Spleen (tissue), 7 donors: ENCODE measurements around the gene SEMA4G.

ENCODE experiments used
- CTCF ChIP-seq, 11 experiments: fragments of 200-600 bp in 7 of 11; fragments of 450-650 bp in 4 of 11; sonication (generic) in 4 of 11; IDR thresholded peaks in 8 of 11; conservative IDR thresholded peaks in 3 of 11; 1 replicate in 7 of 11; 2 replicates in 4 of 11; pipeline versions ENCODE4 v1.4.0 to v1.8.0; 2016 to 2021; ENCODE audit warnings: antibody characterized with exemption in 11 of 11, inconsistent platforms in 4 of 11, mild to moderate bottlenecking in 1 of 11
- POLR2A ChIP-seq, 3 donors: fragments of 450-650 bp; IDR thresholded peaks; one replicate each; pipeline ENCODE4 v1.5.1; 2017; ENCODE audit warnings: antibody characterized with exemption in 3 of 3, mild to moderate bottlenecking in 1 of 3
- POLR2AphosphoS5 ChIP-seq, 3 donors: sonication (generic); formaldehyde crosslinking; IDR thresholded peaks; one replicate each; pipeline ENCODE4 v1.5.1; 2017; ENCODE audit warnings: antibody characterized with exemption in 3 of 3
- donor health status: DM: no; HTN: no; CAD: no; lungs with moderate emphysema.
- donor health status: DM: no; HTN: no; CAD: no.
- donor health status: DM: no; HTN: no; CAD: no.

GRCh38 chr10:100981178-100981772 lies 12.0 kb downstream of the SEMA4G start:
- no peak for TF ChIP-seq CTCF (IDR thresholded peaks at IDR 0.05 in 8 of 11, conservative IDR thresholded peaks at IDR 0.05 in 3 of 11)
- no peak for TF ChIP-seq POLR2A (IDR thresholded peaks at IDR 0.05)
- no peak for TF ChIP-seq POLR2AphosphoS5 (IDR thresholded peaks at IDR 0.05)
